ENCODE results near the gene PITPNC1.

The PITPNC1 gene

DNA sequence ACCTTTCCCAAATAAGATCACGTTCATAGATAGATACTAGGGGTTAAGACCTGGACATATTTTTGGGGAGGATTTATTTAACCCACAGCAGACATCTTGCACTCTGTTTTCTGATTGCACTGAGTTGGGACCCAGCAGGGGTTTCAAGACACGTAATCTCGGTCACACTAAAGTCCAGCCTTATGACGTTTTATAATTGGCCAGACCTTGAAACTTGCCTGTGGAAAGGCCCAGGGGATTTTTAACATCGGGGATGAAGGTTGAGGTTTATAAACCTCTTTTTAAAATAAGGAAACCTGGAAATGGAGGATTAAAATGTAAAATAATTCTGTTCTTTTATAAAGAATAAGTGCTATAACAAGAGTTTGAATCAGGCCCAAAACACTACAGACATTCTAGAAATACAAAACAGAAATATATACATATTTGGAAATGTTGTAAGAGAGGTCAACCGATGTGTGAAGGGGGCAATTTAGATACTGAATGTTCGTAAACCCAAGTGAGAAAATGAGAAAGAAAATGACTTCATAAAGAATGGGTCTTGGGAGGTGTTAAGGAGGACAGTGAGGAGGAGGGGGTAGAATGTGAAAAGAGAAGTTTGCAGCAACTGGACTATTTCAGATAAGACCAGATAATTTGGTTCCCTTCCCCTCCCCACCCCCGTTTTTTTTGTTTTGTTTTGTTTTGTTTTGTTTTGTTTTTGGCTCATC is 279.6 kb downstream of the PITPNC1 start:
- no peak for DNase-seq

DNA sequence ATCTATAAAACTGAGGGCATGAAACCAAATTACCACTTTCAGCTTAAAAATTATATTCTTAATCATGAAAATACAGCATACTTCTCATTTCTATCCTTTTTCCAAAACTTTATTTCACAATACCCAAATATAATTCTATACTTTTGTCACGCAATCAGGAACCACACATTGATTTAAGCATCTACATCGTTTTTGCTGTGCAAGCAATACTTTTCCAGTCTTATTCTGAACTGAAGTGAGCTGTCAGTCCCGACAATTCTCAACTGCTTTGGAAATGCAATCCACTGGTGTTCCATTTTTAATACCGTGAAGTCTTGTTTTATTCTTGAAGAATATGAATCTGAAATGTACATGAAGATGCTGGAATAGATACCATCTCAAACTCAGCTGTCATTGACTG is 280.5 kb downstream of the PITPNC1 start:
- DNase-seq: no peak

DNA sequence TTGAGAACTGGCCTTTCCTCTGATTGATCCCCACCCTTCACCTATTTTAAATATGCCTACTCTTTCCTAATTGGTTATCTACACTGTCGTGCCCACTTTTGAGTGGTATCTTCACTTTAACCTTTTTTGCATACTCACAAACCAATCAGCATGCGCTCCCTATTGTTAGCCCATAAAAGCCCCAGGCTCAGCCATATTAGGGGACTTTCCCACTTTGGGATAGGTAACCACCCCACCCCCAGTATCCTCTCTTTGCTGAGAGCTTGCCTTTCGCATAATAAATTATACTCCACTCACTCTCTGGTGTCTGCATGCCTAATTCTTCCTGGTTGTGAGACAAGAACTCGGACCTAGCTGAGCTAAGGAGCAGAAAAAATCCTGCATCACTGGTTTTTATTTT is 281.2 kb downstream of the PITPNC1 start:
- DNase-seq: no peak

DNA sequence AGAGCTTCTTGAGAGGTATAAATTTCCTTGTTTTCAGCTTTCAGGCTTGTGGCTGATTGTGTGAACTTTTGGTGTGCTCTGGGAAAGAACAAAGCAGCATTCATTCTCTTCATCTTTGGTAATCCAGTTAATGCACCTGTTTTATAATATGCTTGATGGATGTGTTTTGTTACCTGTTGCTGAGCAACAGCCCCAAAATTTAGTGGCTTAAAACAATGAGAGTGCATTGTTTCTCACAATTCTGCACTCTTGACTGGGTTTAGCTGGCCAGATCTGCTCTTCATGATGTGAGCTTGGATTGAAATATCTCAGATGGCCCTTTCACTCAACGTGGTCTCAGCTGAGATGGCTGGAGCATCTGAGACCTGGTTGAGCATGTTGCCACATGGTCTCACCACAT is 281.9 kb downstream of the PITPNC1 start:
- DNase-seq: no peak

DNA sequence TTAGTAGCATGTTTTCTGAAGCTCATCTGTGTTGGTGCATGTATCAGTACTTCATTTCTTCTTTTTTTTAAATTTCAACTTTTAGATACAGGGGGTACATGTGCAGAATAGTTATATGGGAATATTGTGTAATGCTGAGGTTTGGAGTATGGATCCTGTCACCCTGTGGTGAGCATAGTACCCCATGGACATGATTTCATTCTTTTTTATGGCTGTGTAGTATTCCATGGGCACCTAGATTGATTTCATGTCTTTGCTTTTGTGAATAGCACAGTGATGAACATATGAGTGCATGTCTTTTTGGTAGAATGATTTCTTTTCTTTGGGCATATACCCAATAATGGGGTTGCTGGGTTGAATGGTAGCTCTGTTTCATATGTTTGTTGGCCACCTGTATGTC is 285.6 kb downstream of the PITPNC1 start:
- no peak for DNase-seq

DNA sequence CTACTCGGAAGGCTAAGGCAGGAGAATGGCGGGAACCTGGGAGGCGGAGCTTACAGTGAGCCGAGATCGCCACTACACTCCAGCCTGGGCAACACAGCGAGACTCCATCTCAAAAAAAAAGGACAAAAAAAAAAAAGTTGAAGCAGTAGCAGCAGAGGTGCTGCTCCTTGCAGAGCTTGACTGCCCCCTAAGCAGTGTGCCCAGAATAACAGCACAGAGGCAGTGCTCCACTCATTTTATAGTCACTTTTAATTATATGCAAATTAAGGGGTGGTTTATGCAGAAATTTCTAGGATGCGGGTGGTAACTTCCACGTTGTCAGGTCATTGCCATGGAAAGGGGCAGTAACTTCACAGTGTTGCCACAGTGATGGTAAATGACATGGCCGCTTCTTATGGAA is 286.4 kb downstream of the PITPNC1 start:
- no peak for DNase-seq

DNA sequence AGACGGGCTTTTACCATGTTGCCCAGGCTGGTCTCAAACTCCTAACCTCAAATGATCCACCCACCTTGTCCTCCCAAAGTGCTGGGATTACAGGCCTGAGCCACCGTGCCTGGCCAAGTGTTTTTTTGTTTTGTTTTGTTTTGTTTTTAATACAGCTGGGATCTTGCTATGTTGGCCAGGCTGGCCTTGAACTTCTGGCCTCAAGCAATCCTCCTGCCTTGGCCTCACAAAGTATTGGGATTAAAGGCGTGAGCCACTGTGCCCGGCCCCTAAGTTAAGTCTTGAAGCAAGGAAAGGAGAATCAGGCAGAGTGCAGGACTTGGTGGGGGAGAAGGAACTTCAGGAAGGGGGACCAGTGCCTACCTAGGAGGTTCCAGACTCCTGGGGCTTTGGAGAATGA is 288.9 kb downstream of the PITPNC1 start:
- DNase-seq: no peak

DNA sequence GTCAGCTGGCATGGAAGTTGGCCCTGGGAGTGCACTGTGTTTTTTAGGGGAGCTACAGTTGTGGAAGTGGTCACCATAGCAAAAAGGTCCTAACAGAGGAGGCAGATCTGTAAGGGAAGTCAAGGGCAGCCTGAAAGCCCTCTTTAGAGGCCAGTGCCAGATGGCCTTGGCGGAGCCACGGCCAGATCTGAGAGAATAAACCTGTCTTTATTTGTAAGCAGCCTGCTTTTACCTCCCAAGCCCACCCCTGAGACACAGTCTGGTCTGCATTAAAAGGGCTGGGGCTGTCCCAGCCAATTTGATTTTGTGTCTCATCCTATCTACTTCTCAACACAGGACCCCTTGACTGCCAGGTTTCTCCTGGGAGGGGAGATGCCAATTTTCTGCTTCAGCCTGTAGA is 289.6 kb downstream of the PITPNC1 start:
- DNase-seq: no peak

DNA sequence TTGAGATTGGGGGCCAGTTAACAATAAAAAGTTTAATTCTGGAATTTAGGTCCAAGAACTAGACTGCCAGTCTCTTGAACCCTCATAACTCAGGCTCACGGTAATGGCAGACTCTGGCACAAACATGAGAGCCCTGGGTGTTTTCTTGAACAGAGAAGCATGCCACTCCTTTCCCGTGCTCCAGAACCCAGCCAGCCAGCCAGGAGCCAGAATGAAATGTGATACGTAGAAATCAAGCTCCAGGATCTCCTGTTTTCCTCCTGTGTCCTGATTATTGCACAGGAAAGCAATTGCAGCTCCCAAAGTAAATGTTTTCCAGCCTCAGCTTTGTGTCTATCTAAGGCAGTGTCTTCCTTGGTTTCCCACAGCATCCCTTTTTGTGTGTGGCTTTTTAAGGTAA is 294.4 kb downstream of the PITPNC1 start:
- DNase-seq: no peak

DNA sequence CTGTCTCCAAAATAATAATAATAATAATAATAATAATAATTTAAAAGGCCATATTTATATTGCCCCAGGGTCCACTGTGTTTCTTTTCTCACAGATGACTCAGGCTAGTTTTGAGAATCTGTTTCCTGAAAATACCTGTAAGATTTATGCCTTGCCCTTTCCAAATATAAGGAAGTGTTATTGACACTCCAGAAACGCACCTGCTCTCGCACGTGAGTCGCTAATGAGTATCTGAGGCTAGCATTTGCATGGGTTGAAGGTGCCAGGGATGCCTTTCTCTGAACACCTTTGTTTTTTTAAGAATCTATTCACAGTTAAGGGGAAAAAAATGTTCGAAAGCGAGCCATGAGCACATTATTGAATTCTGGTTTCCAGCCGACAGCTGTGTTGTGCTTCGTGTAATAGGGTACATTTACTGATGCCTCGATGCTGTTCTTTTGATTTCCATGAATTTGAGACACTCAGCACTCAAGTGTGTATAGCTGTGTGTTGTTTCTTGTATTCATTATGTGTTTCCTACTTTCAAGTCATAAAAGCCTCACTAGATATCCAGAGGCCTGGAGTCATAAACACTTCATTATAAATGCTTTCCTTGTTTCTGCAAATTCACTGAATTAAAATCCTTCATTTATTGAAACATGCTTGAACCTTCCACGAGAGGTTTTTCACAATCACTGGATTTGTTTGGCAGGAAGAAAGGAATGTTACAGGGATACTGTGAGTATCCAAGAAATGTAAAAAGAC is 295.7 kb downstream of the PITPNC1 start:
- no peak for DNase-seq

DNA sequence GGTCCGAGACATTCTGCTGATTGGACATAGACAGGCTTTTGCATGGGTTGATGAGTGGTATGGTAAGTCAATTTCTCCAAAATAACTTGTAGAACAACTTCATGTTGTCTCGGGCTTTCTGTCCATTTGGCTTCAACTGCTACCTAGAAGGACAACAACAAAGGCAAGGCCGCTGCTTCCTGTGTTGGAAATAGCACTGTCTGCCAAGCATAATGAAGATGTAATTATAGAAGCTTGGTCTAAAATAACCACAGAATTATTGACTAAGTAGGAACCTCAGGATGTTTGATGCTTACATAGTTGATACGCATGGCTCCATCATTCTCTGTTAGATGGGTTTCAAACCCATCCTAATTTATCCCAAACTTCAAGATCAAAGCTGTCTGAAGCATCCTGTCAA is 298.4 kb downstream of the PITPNC1 start:
- DNase-seq: no peak

DNA sequence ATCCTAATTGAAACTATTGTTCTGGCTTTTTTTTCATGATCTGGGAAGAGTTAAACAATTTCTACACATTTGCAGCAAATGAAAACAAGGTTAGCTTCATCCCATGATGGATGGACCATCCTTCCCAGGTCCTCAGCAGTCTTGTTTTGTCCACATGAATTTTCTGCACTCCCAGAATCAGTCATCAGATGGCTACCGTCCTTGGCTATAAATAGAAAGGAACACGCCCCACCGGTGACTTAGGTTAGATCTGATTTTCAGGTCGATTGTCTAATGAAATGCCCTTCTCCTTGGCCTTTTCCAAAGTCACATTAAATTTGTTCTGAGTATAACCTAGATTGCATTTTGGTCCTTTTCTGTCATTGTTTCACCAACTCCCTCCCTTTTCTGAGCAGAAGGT is 299.2 kb downstream of the PITPNC1 start:
- DNase-seq: no peak

DNA sequence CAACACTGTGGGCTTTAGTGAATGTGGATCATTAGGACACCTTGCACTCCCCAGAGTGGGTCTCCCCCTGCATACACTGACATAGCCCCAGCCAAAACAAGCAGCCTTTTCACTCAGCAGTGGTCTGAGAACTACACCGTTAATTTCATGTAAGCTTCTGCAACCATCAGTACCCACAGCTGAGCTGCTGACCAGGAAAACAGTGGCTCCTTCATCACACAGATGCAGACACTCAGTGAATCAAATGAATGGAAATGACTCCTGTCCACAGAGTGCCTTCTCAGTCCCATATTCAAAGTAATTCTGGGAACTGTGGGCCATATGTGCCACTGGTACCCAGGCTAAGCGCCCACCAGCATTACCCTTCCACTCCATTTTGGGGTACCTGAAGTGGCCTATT is 301.3 kb downstream of the PITPNC1 start:
- no peak for DNase-seq

DNA sequence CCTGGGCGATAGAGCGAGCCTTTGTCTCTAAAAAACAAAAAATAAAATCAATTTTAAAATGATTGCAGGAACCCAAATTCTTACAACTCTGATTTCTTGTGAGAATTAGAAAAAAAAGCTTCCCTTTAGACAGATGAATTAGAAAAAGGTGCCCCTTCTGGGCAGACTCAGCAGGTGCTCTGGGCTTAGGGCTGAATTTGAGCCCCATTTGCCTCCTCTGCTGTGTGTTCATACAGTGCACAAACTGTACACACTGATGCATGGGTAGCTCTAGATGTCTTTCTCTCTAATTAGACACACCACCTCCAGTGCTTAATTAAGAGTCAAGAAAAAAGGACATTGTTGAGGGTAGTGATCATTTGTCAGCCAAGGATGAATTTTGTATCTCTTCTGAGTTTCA is 302.1 kb downstream of the PITPNC1 start:
- DNase-seq: no peak

DNA sequence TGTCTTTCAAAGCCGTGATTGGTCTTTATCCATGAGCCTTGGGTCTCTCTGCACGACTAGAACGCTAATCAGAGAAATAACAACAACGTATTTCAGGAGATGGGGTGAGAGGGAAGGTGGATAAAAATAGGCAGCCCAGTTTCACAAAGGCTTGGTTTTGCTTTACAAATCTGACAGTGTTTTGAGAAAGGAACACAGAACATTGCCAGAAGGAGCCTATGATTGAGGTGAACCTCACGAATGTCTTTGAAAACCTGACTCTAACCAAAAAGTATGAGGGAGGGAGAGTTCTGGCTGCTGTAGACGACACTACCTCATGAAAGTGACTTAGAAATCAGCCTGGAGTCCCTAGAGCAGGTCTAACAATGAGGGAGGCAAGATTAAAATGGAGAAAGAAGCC is 302.6 kb downstream of the PITPNC1 start:
- no peak for DNase-seq

DNA sequence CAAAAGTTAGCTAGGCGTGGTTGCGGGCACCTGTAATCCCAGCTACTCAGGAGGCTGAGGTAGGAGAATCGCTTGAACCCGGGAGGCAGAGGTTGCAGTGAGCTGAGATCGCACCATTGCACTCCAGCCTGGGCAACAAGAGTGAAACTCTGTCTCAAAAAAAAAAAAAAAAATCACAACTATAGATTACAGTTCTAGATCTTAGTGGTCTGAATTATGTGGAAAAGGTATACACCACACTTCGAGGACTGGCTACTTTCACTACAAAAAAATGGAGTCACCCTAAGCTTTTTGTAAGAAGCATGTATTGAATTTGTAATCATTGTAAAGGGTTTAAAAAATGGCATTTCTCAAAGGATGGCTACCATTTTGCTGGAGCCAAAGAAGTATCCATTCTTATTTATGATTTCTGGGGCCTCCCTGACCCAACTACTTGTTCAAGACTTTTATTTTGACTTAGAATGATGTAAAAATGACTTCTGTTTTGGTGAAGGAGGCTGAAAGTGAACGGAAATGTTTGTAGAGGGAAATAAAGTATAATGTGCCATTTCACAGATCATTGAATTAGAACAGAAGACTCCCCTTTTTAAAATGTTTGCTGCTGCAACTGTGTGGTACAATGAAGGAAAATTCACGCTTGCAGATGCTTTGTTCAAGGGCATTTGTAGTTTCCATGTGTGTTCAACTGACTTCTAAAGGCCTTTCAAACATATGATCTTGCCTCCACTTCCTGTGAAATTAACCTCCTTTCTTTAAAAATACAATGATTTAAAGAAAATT is 303.6 kb downstream of the PITPNC1 start:
- no peak for DNase-seq

DNA sequence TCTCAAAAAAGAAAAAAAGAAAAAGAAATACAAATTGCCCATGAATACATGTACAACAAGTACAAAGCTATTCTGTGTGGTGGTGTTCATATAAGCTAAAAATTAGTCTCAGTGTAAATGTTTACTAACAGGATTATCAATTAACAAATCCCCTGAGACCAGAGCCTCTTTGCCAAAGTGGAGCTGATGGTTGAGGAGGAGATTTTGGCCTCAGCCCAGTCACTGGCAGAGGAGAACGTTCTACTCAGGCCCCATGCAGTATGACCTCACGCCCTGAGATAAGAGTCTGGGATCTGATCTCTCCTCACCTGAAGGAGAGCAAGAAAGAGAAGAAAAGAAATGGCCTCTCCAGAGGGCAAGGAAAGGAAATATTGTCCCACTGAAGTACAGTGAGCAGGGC is 305.1 kb downstream of the PITPNC1 start:
- DNase-seq: no peak

DNA sequence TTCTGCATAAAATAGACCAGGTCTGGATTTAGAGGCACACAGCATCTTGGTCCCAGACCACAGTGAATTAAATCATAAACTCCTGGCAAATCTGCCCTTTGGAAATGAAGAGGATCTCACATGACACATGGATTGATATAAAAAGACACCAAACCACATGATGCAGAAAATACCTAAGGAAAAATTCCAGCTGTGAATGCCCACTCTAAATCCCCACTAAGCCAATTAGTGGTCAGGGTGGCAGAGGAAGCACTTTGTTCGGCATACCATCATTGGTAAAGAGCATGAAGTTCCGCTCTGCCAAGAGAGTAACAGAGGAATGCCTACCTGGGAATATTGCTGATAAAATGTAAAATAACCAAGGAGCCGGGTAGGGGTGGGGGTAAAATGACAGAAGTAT is 308.3 kb downstream of the PITPNC1 start:
- DNase-seq: no peak

DNA sequence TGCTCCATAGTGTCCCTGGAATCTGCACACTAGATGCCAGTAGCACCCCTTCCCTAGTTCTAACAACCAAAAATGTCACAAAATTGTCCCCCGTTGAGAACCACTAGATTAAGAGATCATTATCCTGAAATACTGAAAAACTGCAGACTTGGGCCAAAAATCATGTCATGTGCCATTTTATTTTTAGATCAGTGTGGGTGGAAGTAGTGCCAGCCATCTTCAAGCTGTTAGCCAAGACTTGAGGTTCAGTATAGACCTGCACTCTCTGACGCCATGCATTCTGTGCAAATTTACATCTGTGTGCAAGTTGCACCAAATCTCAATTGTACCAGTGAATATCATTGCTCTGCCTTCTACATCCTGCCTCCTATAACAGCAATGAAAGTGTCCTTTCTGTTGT is 309.2 kb downstream of the PITPNC1 start:
- no peak for DNase-seq

DNA sequence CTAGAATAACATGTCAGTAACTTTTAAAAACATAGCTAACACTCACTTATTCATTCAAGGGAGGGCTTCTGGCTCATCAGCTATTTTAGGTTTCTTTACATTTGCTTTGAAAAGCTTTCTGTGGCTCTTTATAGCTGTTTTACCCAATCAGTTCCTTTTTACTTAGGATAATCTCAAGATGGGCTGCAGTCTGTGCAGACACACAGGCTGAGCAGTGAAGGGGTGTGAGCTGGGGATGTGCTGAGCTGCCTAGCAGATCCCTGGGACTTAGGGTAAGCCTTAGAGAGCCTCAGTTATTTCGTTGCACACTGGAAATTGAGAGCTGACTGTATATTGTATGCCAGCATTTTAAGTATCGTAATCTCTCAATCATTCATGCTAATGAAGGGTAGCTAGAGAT is 310.4 kb downstream of the PITPNC1 start:
- no peak for DNase-seq

DNA sequence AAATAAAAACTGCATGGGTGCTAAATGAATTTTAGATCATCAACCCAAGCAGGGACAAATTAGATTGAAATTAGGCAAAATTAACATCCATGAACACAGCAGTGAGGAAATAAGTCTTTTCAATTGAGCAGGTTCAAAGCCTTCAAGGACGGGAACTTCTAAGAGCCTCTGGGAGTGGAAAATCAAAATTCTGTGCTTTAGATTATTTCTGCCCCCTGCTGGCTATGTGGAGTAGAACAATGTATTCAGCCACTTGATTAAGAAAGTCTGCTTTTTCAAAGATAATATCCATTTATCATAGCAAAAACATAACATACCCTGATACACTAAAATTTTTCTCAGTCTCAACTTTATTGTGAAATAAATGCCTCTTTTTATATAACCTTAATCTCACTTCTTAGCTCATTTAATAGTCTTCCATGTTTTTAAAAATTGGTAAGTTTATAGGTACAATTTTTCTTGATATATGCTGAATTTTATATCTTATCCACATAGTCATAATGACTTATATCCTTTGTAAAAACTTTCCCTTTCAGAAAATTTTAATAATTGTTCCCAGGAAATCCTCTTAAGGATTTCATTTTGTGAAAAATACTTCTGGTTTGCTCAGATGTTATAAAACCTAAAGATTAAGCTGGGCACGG is 312.6 kb downstream of the PITPNC1 start:
- peak; percentile 59 for DNase-seq

DNA sequence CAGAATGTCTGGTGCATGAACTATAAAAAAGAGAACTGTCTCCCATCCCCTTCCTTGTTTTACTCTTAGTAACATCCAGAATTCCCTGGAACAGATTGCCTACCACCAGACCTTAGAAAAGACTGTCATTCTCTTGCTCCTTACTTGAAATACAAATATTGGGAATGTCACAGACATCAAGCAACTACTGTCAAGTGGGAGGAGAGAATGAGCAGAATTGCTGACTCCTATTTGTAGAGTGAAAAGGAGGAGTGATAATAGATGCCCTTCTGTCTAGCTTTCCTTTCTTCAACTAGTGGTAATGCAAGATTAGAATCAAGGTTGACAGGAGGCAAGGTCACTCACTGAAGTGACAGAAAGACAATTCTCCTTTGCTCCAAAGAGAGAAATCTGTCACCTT is 316.7 kb downstream of the PITPNC1 start:
- DNase-seq: no peak

DNA sequence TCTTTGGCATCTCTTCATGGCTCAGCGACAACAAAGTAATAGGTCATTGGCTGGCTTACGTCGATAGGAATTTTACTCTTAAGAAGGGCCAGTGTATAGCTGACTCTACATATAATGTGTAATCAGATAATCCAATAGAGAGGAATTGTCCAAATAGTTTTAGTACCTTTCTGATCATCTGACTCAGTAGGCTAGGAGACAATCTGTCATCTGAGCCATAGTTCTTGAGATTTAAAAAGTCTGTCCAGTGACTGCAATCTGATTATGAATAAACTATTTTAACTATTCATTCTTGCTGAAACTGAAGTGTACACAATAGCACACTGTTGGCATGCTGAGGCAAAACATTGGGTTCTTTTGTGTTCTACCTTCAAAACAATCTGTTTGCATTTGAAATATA is 319.3 kb downstream of the PITPNC1 start:
- no peak for DNase-seq

Data from fibroblast of skin of abdomen (primary cell).